AG04449 (cell line): ENCODE data around the gene ATP6V1A.

ENCODE experiments used
- CTCF ChIA-PET: fragments of 350-600 bp; formaldehyde crosslinking; extraction: SDS; loops from one replicate; lab custom pipeline; 2021; ENCODE audit warnings: antibody characterized with exemption; lab: Yijun Ruan, JAX
- POLR2A ChIA-PET: fragments of 400-600, 350-600 bp; formaldehyde crosslinking; extraction: SDS; loops from one replicate; lab custom pipeline; 2020; ENCODE audit warnings: antibody characterized with exemption, inconsistent platforms; lab: Yijun Ruan, JAX
- DNase-seq: peaks from one replicate; pipeline ENCODE4 v3.0.0-alpha.2; 2010; ENCODE audit warnings: low read depth, low spot score
- H3K4me3 ChIP-seq: 2 replicates; pipeline ENCODE4 v1.5.1; 2011; ENCODE audit warnings: low read depth, mild to moderate bottlenecking, control low read depth, low read length
- CTCF ChIP-seq: IDR thresholded peaks from one replicate; pipeline ENCODE4 v1.5.1; 2011; ENCODE audit warnings: mild to moderate bottlenecking, moderate library complexity, low read length, control low read depth, inconsistent platforms; ENCODE audit not compliant: insufficient read depth; ENCODE audit errors: missing control alignments

Gene ATP6V1A

GRCh38 chr3:113819866-113820265, 73.0 kb downstream of the ATP6V1A start:
- TF ChIP-seq CTCF: no peak
- DNase-seq: no peak
- ChIA-PET POLR2A (no interaction called here), CTCF (no interaction called here)
- H3K4me3 ChIP-seq: no peak overlapping the region

- ChIA-PET POLR2A (no interaction called here), CTCF (interaction anchor here (0.8 to 2.9 kb wide), 10 partner anchors 9 to 89 kb away, joined by 3 to 14 read pairs (median 7); partner anchors contain the start of genes GRAMD1C and NAA50)
- DNase-seq: no peak
- TF ChIP-seq CTCF: peak; percentile 16
- H3K4me3 ChIP-seq: no peak overlapping the region
These were observed 78.3 kb downstream of the ATP6V1A start for GRCh38 chr3:113825090-113825489.

- no peak for DNase-seq
- H3K4me3 ChIP-seq: no peak overlapping the region
- no peak for TF ChIP-seq CTCF
- POLR2A ChIA-PET: no interaction called here
- CTCF ChIA-PET: interaction anchor here (1.2 to 1.4 kb wide), 2 partner anchors 10 to 93 kb away, joined by 3 to 6 read pairs; partner anchors contain the start of gene GRAMD1C
These were observed 81.8 kb downstream of the ATP6V1A start for GRCh38 chr3:113828600-113828999.

- H3K4me3 ChIP-seq: no peak overlapping the region
- no peak for TF ChIP-seq CTCF
- ChIA-PET POLR2A (interaction anchor here (0.6 kb wide), 1 partner anchor 27 kb away, joined by 3 read pairs; no protein-coding TSS in a partner anchor), CTCF (interaction anchor here (1.4 to 1.5 kb wide), 2 partner anchors 15 to 326 kb away, joined by 3 to 8 read pairs; no protein-coding TSS in a partner anchor)
- DNase-seq: no peak
These were observed 82.9 kb downstream of the ATP6V1A start for GRCh38 chr3:113829576-113830354.

GRCh38 chr3:113831103-113831355, 84.2 kb downstream of the ATP6V1A start:
- POLR2A ChIA-PET: no interaction called here
- TF ChIP-seq CTCF: no peak
- CTCF ChIA-PET: interaction anchor here (1.0 kb wide), 1 partner anchor 552 kb away, joined by 3 read pairs; no protein-coding TSS in a partner anchor
- no peak overlapping the region for H3K4me3 ChIP-seq
- no peak for DNase-seq

GRCh38 chr3:113832477-113833164, 85.8 kb downstream of the ATP6V1A start:
- DNase-seq: no peak
- H3K4me3 ChIP-seq: no peak overlapping the region
- ChIA-PET CTCF (interaction anchor here (0.6 kb wide), 1 partner anchor 178 kb away, joined by 3 read pairs; no protein-coding TSS in a partner anchor), POLR2A (no interaction called here)
- TF ChIP-seq CTCF: no peak
